HepG2 (cell line): ENCODE data around the gene GRIN3B. TPM values are rescaled to one million over a fixed set of nuclear protein-coding genes. Genes with fewer than 3 reads are reported as not detected.

Source experiments
- BHLHE40 ChIP-seq: IDR thresholded peaks from 2 replicates; pipeline ENCODE4 v1.6.1; 2011; ENCODE audit warnings: low read length, improper control_type of control experiment
- FOSL1 ChIP-seq: sonication (generic); formaldehyde crosslinking; IDR thresholded peaks from 2 replicates; pipeline ENCODE4 v1.9.0; 2021; ENCODE audit warnings: missing genetic modification reagents, borderline replicate concordance
- HNRNPLL ChIP-seq: fragments of 200-400 bp; formaldehyde crosslinking; IDR thresholded peaks from 2 replicates; pipeline ENCODE4 v1.6.1; 2017; ENCODE audit warnings: mild to moderate bottlenecking, low read depth, low read length; ENCODE audit not compliant: poor library complexity, severe bottlenecking
- NFE2L2 ChIP-seq: fragments of 150-350 bp; IDR thresholded peaks from 2 replicates; pipeline ENCODE4 v1.6.1; 2014; ENCODE audit warnings: low read length
- SMAD9 ChIP-seq: sonication (generic); formaldehyde crosslinking; IDR thresholded peaks from 2 replicates; pipeline ENCODE4 v1.5.1; 2020; ENCODE audit warnings: mild to moderate bottlenecking, missing genetic modification reagents
- TOE1 ChIP-seq: sonication (generic); formaldehyde crosslinking; IDR thresholded peaks from 2 replicates; pipeline ENCODE4 v1.4.0; 2020; ENCODE audit warnings: mild to moderate bottlenecking, missing genetic modification reagents
- TOPORS ChIP-seq: sonication (generic); formaldehyde crosslinking; IDR thresholded peaks from 2 replicates; pipeline ENCODE4 v1.8.0; 2023; ENCODE audit warnings: mild to moderate bottlenecking, missing genetic modification reagents
- ZBTB40 ChIP-seq, 2 experiments: fragments of 450-650 bp in 1 of 2; sonication (generic) in 1 of 2; formaldehyde crosslinking in 1 of 2; IDR thresholded peaks; 2 replicates each; pipeline versions ENCODE4 v1.6.1 to v1.8.0; 2016 to 2022; ENCODE audit warnings: antibody characterized with exemption in 1 of 2, mild to moderate bottlenecking in 1 of 2, missing genetic modification reagents in 1 of 2
- ZNF350 ChIP-seq: sonication (generic); formaldehyde crosslinking; IDR thresholded peaks from 2 replicates; pipeline ENCODE4 v1.4.0; 2020; ENCODE audit warnings: mild to moderate bottlenecking, low read depth, missing genetic modification reagents, borderline replicate concordance
- ZNF431 ChIP-seq: sonication (generic); formaldehyde crosslinking; IDR thresholded peaks from 2 replicates; pipeline ENCODE4 v1.9.0; 2022; ENCODE audit warnings: missing genetic modification reagents, low read depth, mild to moderate bottlenecking, borderline replicate concordance
- ZNF773 ChIP-seq: sonication (generic); formaldehyde crosslinking; IDR thresholded peaks from 2 replicates; pipeline ENCODE4 v1.4.0; 2020; ENCODE audit warnings: missing genetic modification reagents, borderline replicate concordance
- polyA plus RNA-seq, 8 experiments: library from polyadenylated mRNA; depleted of rRNA in 3 of 8; stranded (reverse) in 7 of 8; unstranded in 1 of 8; fragments of >200 nt; fragmentation: Illumina TruSeq in 4 of 8; extraction: Trizol in 4 of 8; gene quantifications; 2 replicates each; pipeline versions ENCODE4 v1.2.1 to v1.2.3, GENCODE V29; 2011 to 2016; ENCODE audit warnings: low read depth in 4 of 8, missing spikeins in 1 of 8, mixed read lengths in 1 of 8; ENCODE audit not compliant: insufficient read depth in 1 of 8
- total RNA-seq, 5 experiments: library from RNA; depleted of rRNA; stranded (reverse); fragments of >200 nt; fragmentation: Illumina TruSeq; extraction: Trizol; gene quantifications; 2 replicates each; pipeline ENCODE4 v1.2.3, GENCODE V29; 2016; ENCODE audit warnings: low read depth in 1 of 5

The GRIN3B gene
- total and polyA plus RNA-seq, 2 of the 13 experiments (the other 11 are each of a cell fraction or from before 2014, with no cell fraction given), result 0.07 to 0.20 TPM

- TF ChIP-seq HNRNPLL (no peak), NFE2L2 (no peak), ZNF773 (CRISPR knock-in tag) (no peak), TOPORS (CRISPR knock-in tag) (no peak), BHLHE40 (no peak), TOE1 (CRISPR knock-in tag) (no peak), ZNF431 (CRISPR knock-in tag) (no peak), SMAD9 (CRISPR knock-in tag) (no peak), ZBTB40 (IDR thresholded peaks at IDR 0.05) (no peak), ZBTB40 (CRISPR knock-in tag; IDR thresholded peaks at IDR 0.05) (no peak), FOSL1 (no peak), ZNF350 (CRISPR knock-in tag) (no peak)
Measured at GRCh38 chr19:1028062-1028926, 28.1 kb downstream of the GRIN3B start (continued).
